ENCODE measurements around the gene SLC35F1. TPM values are rescaled to one million over a fixed set of nuclear protein-coding genes. Genes with fewer than 3 reads are reported as not detected.

Gene SLC35F1
- total RNA-seq, 1 experiment from 2014 or later: 4.3 TPM

DNA sequence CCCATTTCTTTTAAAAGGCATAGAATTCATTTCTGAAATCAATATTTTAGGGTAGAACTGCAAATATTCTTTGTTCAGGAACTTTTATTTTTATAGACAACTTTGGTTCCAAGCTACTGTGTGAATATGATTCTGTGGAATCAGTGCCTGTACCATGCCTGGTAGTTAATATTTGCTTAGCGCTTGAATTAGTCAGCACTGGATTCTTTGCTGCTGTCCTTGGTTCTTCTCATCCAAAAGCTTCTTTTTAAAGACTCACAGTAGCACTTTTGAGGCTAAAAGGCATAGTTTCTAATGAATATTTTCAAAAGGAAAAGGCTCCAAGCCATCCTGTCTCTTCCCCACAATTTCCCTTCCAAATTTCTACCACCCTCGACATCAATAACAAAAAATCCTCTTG, 109.5 kb downstream of the SLC35F1 start:
- H3K27ac Mint-ChIP-seq: no peak overlapping the region

More for the DNA sequence above, 109.5 kb downstream of the SLC35F1 start:
- Histone ChIP-seq H2BK5ac (ENCODE audit: insufficient read length, low read length) (no peak overlapping the region), H3K56ac (ENCODE audit: insufficient read length, low read depth, low read length) (no peak overlapping the region), H2AK5ac (ENCODE audit: insufficient read length, low read length) (no peak overlapping the region), H4K8ac (replicated peaks; ENCODE audit: insufficient read length, low read depth, low read length) (no peak overlapping the region), H3K4me2 (ENCODE audit: insufficient read depth, insufficient read length, low read length) (no peak overlapping the region), H2BK12ac (ENCODE audit: insufficient read length, low read depth, low read length) (no peak overlapping the region), H3K27ac (ENCODE audit: insufficient read length, low read depth, low read length) (no peak overlapping the region), H3K4me1 (ENCODE audit: insufficient read depth, low read length) (no peaks in the 10 kb centered on the region), H3K79me1 (ENCODE audit: insufficient read depth, low read depth, low read length, poor library complexity, severe bottlenecking) (no peaks in the 10 kb centered on the region), H3K23ac (ENCODE audit: insufficient read length, low read depth, low read length) (no peak overlapping the region), H3K14ac (ENCODE audit: insufficient read depth, low read length) (no peak overlapping the region), H2BK120ac (ENCODE audit: low read depth, low read length, poor library complexity, severe bottlenecking) (no peak overlapping the region), H3K9me3 (ENCODE audit: control insufficient read depth, low read depth, low read length) (no peaks in the 10 kb centered on the region), H4K20me1 (ENCODE audit: control insufficient read depth, insufficient read depth, insufficient read length) (no peaks in the 10 kb centered on the region), H3K27me3 (ENCODE audit: insufficient read depth, low read length) (no peaks in the 10 kb centered on the region), H3K79me2 (ENCODE audit: insufficient read depth, low read length) (no peaks in the 10 kb centered on the region), H2BK15ac (ENCODE audit: low read depth, low read length) (no peak overlapping the region), H4K91ac (ENCODE audit: insufficient read length, low read depth, low read length) (no peak overlapping the region), H3K23me2 (ENCODE audit: insufficient read length, low read depth, low read length, poor library complexity, severe bottlenecking) (no peaks in the 10 kb centered on the region), H3T11ph (ENCODE audit: low read length) (no peak overlapping the region), H4K5ac (ENCODE audit: insufficient read length, low read depth, low read length) (no peak overlapping the region), H3K4ac (ENCODE audit: low read depth, low read length) (no peak overlapping the region), H2AFZ (ENCODE audit: low read length) (no peak overlapping the region), H2BK20ac (ENCODE audit: low read depth, low read length, poor library complexity, severe bottlenecking) (no peak overlapping the region), H3K9ac (ENCODE audit: extremely low read depth, insufficient read length, low read length) (no peak overlapping the region), H3K18ac (ENCODE audit: insufficient read length, low read depth, low read length) (no peak overlapping the region)
- no peak for DNase-seq
- TF ChIP-seq, protein P1, sequence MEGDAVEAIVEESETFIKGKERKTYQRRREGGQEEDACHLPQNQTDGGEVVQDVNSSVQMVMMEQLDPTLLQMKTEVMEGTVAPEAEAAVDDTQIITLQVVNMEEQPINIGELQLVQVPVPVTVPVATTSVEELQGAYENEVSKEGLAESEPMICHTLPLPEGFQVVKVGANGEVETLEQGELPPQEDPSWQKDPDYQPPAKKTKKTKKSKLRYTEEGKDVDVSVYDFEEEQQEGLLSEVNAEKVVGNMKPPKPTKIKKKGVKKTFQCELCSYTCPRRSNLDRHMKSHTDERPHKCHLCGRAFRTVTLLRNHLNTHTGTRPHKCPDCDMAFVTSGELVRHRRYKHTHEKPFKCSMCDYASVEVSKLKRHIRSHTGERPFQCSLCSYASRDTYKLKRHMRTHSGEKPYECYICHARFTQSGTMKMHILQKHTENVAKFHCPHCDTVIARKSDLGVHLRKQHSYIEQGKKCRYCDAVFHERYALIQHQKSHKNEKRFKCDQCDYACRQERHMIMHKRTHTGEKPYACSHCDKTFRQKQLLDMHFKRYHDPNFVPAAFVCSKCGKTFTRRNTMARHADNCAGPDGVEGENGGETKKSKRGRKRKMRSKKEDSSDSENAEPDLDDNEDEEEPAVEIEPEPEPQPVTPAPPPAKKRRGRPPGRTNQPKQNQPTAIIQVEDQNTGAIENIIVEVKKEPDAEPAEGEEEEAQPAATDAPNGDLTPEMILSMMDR (conservative IDR thresholded peaks at IDR 0.05): no peak
- no CpG with 5 or more reads among the region's 2 CpGs for WGBS (ENCODE audit: extremely low coverage, insufficient read length, low lambda C conversion rate)
- Mint-ChIP-seq H3K9me3 (no peaks in the 10 kb centered on the region), H3K36me3 (ENCODE audit: insufficient read depth in 1 of 3, low read depth in 3 of 3) (no peaks in the 10 kb centered on the region), H3K4me3 (no peak overlapping the region), H3K4me1 (no peaks in the 10 kb centered on the region), H3K27me3 (ENCODE audit: low read depth) (no peaks in the 10 kb centered on the region)
